Endothelial cell of umbilical vein (primary cell): ENCODE measurements around the gene SNX5.

ENCODE experiments used
- CTCF ChIP-seq, 2 donors: IDR thresholded peaks; 1 replicate in 1 of 2; 2 replicates in 1 of 2; pipeline ENCODE4 v1.5.1; 2011; ENCODE audit warnings: low read length in 2 of 2, mild to moderate bottlenecking in 2 of 2, moderate library complexity in 2 of 2, control low read depth in 1 of 2, inconsistent platforms in 1 of 2, low read depth in 1 of 2; ENCODE audit not compliant: insufficient read depth in 1 of 2; ENCODE audit errors: extremely low read depth in 1 of 2
- EZH2 ChIP-seq: IDR thresholded peaks from 2 replicates; pipeline ENCODE4 v1.6.1; 2012; ENCODE audit warnings: borderline replicate concordance, low read depth, mild to moderate bottlenecking, moderate library complexity, low read length, inconsistent platforms; ENCODE audit not compliant: severe bottlenecking
- FOS ChIP-seq: IDR thresholded peaks from 2 replicates; pipeline ENCODE4 v1.6.1; 2011; ENCODE audit warnings: mild to moderate bottlenecking, low read length, moderate library complexity, borderline replicate concordance; ENCODE audit not compliant: insufficient read depth
- JUN ChIP-seq: IDR thresholded peaks from 2 replicates; pipeline ENCODE4 v1.6.1; 2011; ENCODE audit warnings: borderline replicate concordance, low read depth; ENCODE audit not compliant: insufficient read length, insufficient read depth
- MYC ChIP-seq: IDR thresholded peaks from one replicate; pipeline ENCODE4 v1.6.1; 2011; ENCODE audit warnings: mild to moderate bottlenecking, low read depth, low read length
- POLR2A ChIP-seq: IDR thresholded peaks from 2 replicates; pipeline ENCODE4 v1.6.1; 2012; ENCODE audit warnings: low read depth, mild to moderate bottlenecking, control low read depth, low read length
- POLR2AphosphoS5 ChIP-seq: IDR thresholded peaks from 2 replicates; pipeline ENCODE4 v1.6.1; 2012; ENCODE audit warnings: low read depth, mild to moderate bottlenecking, control low read depth, low read length, moderate library complexity; ENCODE audit not compliant: insufficient read depth
- TF ChIP-seq, protein P1 (sequence below): IDR thresholded peaks from 2 replicates; pipeline ENCODE4 v1.6.1; 2011; ENCODE audit not compliant: insufficient read depth, insufficient read length

- TF ChIP-seq POLR2AphosphoS5 (no peak), CTCF (IDR thresholded peaks at IDR 0.05; ENCODE audit: extremely low read depth in 1 of 2, insufficient read depth in 1 of 2, low read depth in 1 of 2, low read length in 2 of 2) (no peak), EZH2 (no peak), POLR2A (no peak), FOS (no peak), JUN (no peak), MYC (no peak)
- TF ChIP-seq, protein P1, sequence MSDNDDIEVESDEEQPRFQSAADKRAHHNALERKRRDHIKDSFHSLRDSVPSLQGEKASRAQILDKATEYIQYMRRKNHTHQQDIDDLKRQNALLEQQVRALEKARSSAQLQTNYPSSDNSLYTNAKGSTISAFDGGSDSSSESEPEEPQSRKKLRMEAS: no peak
These were observed 40.4 kb downstream of the SNX5 start for GRCh38 chr20:17928211-17928611.
